HEK293T (cell line): Measurements from ENCODE around the gene NDUFS6.

Experiments
- ARNT ChIP-seq: fragments of 450-650 bp; IDR thresholded peaks from 2 replicates; pipeline ENCODE4 v1.6.1; 2017; ENCODE audit warnings: mild to moderate bottlenecking
- BHLHE40 ChIP-seq: fragments of 450-650 bp; IDR thresholded peaks from 2 replicates; pipeline ENCODE4 v1.6.1; 2016; ENCODE audit warnings: mild to moderate bottlenecking, moderate library complexity, borderline replicate concordance
- CTBP1 ChIP-seq: fragments of 450-650 bp; IDR thresholded peaks from 2 replicates; pipeline ENCODE4 v1.6.1; 2016; ENCODE audit warnings: borderline replicate concordance
- ELF4 ChIP-seq: fragments of 450-650 bp; IDR thresholded peaks from 2 replicates; pipeline ENCODE4 v1.6.1; 2017; ENCODE audit warnings: antibody characterized with exemption
- FOXA1 ChIP-seq: fragments of 450-650 bp; IDR thresholded peaks from 2 replicates; pipeline ENCODE4 v1.6.1; 2016; ENCODE audit warnings: mild to moderate bottlenecking
- FOXK2 ChIP-seq: fragments of 450-650 bp; IDR thresholded peaks from 2 replicates; pipeline ENCODE4 v1.6.1; 2016; ENCODE audit warnings: mild to moderate bottlenecking
- FOXM1 ChIP-seq: fragments of 450-650 bp; IDR thresholded peaks from 2 replicates; pipeline ENCODE4 v1.6.1; 2017; ENCODE audit warnings: mild to moderate bottlenecking, borderline replicate concordance
- HDGF ChIP-seq: fragments of 450-650 bp; IDR thresholded peaks from 2 replicates; pipeline ENCODE4 v1.6.1; 2017; ENCODE audit warnings: antibody characterized with exemption, borderline replicate concordance
- L3MBTL2 ChIP-seq: fragments of 450-650 bp; conservative IDR thresholded peaks from 2 replicates; pipeline ENCODE4 v1.6.1; 2016; ENCODE audit warnings: mild to moderate bottlenecking
- NFRKB ChIP-seq: fragments of 450-650 bp; IDR thresholded peaks from 2 replicates; pipeline ENCODE4 v1.6.1; 2016; ENCODE audit warnings: mild to moderate bottlenecking, moderate library complexity
- SP1 ChIP-seq: fragments of 450-650 bp; IDR thresholded peaks from 2 replicates; pipeline ENCODE4 v1.6.1; 2017
- SUZ12 ChIP-seq: fragments of 450-650 bp; IDR thresholded peaks from 2 replicates; pipeline ENCODE4 v1.6.1; 2016; ENCODE audit warnings: mild to moderate bottlenecking
- TARDBP ChIP-seq: fragments of 450-650 bp; IDR thresholded peaks from 2 replicates; pipeline ENCODE4 v1.6.1; 2016
- ZNF384 ChIP-seq: fragments of 450-650 bp; IDR thresholded peaks from 2 replicates; pipeline ENCODE4 v1.6.1; 2016

- TF ChIP-seq SUZ12 (no peak), SP1 (no peak), TARDBP (no peak), NFRKB (no peak), ZNF384 (no peak), FOXM1 (no peak), FOXK2 (no peak), ELF4 (no peak), ARNT (no peak), FOXA1 (no peak), CTBP1 (no peak), HDGF (no peak), BHLHE40 (no peak), L3MBTL2 (no peak)
Measured at GRCh38 chr5:1765141-1765879, 35.9 kb upstream of the NDUFS6 start.
